GM11168 (cell line): ENCODE data around the gene PEX5L.

Experiments
- in situ Hi-C: fragments of 300-500 bp; cut with MboI; formaldehyde crosslinking; loops from one replicate; pipeline ENCODE4 v1.12.0; 2022; ENCODE audit warnings: low sequenced_read_pairs; ENCODE audit not compliant: unreplicated experiment

Gene PEX5L

GRCh38 chr3:179921500-179921899 lies 115.2 kb downstream of the PEX5L start:
- in situ Hi-C loops: loop anchor here (10.0 kb wide), 2 partner anchors 153 to 673 kb away; no protein-coding TSS in a partner anchor

GRCh38 chr3:179907784-179908482 lies 128.8 kb downstream of the PEX5L start:
- in situ Hi-C loops: no loop called here

GRCh38 chr3:179902061-179902460 lies 134.7 kb downstream of the PEX5L start:
- in situ Hi-C loops: no loop called here

- in situ Hi-C loops: no loop called here
Measured at GRCh38 chr3:179898024-179898423, 138.7 kb downstream of the PEX5L start.

GRCh38 chr3:179897231-179897630 lies 139.5 kb downstream of the PEX5L start:
- in situ Hi-C loops: no loop called here

GRCh38 chr3:179896507-179896906 lies 140.2 kb downstream of the PEX5L start:
- in situ Hi-C loops: no loop called here

GRCh38 chr3:179895330-179895729 lies 141.4 kb downstream of the PEX5L start:
- in situ Hi-C loops: no loop called here

GRCh38 chr3:179887295-179887943 lies 149.3 kb downstream of the PEX5L start:
- in situ Hi-C loops: no loop called here

GRCh38 chr3:179885950-179886349 lies 150.8 kb downstream of the PEX5L start:
- in situ Hi-C loops: no loop called here

GRCh38 chr3:179884136-179884535 lies 152.6 kb downstream of the PEX5L start:
- in situ Hi-C loops: no loop called here

GRCh38 chr3:179882292-179882691 lies 154.4 kb downstream of the PEX5L start:
- in situ Hi-C loops: no loop called here

- in situ Hi-C loops: no loop called here
Measured at GRCh38 chr3:179881791-179882190, 154.9 kb downstream of the PEX5L start.

- in situ Hi-C loops: no loop called here
Measured at GRCh38 chr3:179880868-179881267, 155.9 kb downstream of the PEX5L start.

- in situ Hi-C loops: no loop called here
Measured at GRCh38 chr3:179876440-179876839, 160.3 kb downstream of the PEX5L start.

GRCh38 chr3:179872842-179873241 lies 163.9 kb downstream of the PEX5L start:
- in situ Hi-C loops: no loop called here

GRCh38 chr3:179871782-179872181 lies 165.0 kb downstream of the PEX5L start:
- in situ Hi-C loops: no loop called here

- in situ Hi-C loops: no loop called here
Measured at GRCh38 chr3:179868715-179869114, 168.0 kb downstream of the PEX5L start.

- in situ Hi-C loops: no loop called here
Measured at GRCh38 chr3:179867961-179868360, 168.8 kb downstream of the PEX5L start.

GRCh38 chr3:179865861-179866505 lies 170.8 kb downstream of the PEX5L start:
- in situ Hi-C loops: no loop called here

- in situ Hi-C loops: no loop called here
Measured at GRCh38 chr3:179861953-179862352, 174.8 kb downstream of the PEX5L start.

GRCh38 chr3:179861292-179861691 lies 175.4 kb downstream of the PEX5L start:
- in situ Hi-C loops: no loop called here
